K562 (cell line): Measurements from ENCODE around the gene ETS2. TPM values are rescaled to one million over a fixed set of nuclear protein-coding genes. Genes with fewer than 3 reads are reported as not detected.
A peak's percentile ranks its signal among the peaks of the same experiment; 100 is the strongest.

ENCODE experiments used
- ATF1 ChIP-seq, 2 experiments: fragments of 450-650 bp in 1 of 2; IDR thresholded peaks; 2 replicates each; pipeline ENCODE4 v1.6.1; 2016; ENCODE audit warnings: missing compliant biosample characterization in 1 of 2, missing genetic modification characterization in 1 of 2
- CBFA2T3 ChIP-seq: fragments of 450-650 bp; IDR thresholded peaks from 2 replicates; pipeline ENCODE4 v1.6.1; 2017
- CREBBP ChIP-seq: IDR thresholded peaks from one replicate; pipeline ENCODE4 v1.6.1; 2012; ENCODE audit warnings: low read depth, mild to moderate bottlenecking, control low read depth, inconsistent platforms, low read length
- FIP1L1 ChIP-seq: fragments of 200-400 bp; formaldehyde crosslinking; IDR thresholded peaks from 2 replicates; pipeline ENCODE4 v1.6.1; 2018; ENCODE audit warnings: mild to moderate bottlenecking, low read depth, low read length; ENCODE audit not compliant: poor library complexity, severe bottlenecking
- MTA2 ChIP-seq: fragments of 450-650 bp; IDR thresholded peaks from 2 replicates; pipeline ENCODE4 v1.6.1; 2016; ENCODE audit warnings: low read depth
- MXI1 ChIP-seq: IDR thresholded peaks from 2 replicates; pipeline ENCODE4 v1.6.1; 2011; ENCODE audit warnings: low read depth, mild to moderate bottlenecking, improper control_type of control experiment, low read length
- POLR2H ChIP-seq: IDR thresholded peaks from 2 replicates; pipeline ENCODE4 v1.6.1; 2016; ENCODE audit warnings: missing genetic modification characterization, low read depth, mild to moderate bottlenecking, control low read depth, missing compliant biosample characterization, moderate library complexity
- SMARCA4 ChIP-seq: fragments of 450-650 bp; IDR thresholded peaks from 2 replicates; pipeline ENCODE4 v1.6.1; 2016
- SRF ChIP-seq, 2 experiments: fragments of 250-450, 450-650 bp in 1 of 2; sonication (Bioruptor Pico) in 1 of 2; sonication (generic) in 1 of 2; formaldehyde crosslinking; IDR thresholded peaks; 2 replicates each; pipeline versions ENCODE4 v1.5.0 to v1.5.1; 2020 to 2022; ENCODE audit warnings: mild to moderate bottlenecking in 1 of 2, missing genetic modification reagents in 1 of 2
- TSC22D4 ChIP-seq: fragments of 450-650 bp; IDR thresholded peaks from 2 replicates; pipeline ENCODE4 v1.6.1; 2016; ENCODE audit warnings: missing genetic modification characterization, missing biosample characterization, control low read depth
- ZFP36 ChIP-seq: fragments of 150-350 bp; IDR thresholded peaks from 2 replicates; pipeline ENCODE4 v1.6.1; 2018; ENCODE audit warnings: low read length, low read depth; ENCODE audit not compliant: partially characterized antibody
- ZNF12 ChIP-seq: sonication (generic); formaldehyde crosslinking; IDR thresholded peaks from 2 replicates; pipeline ENCODE4 v1.4.0; 2020; ENCODE audit warnings: mild to moderate bottlenecking, missing genetic modification reagents
- ZNF707 ChIP-seq: fragments of 250-450 bp; sonication (Bioruptor Pico); conservative IDR thresholded peaks from 2 replicates; pipeline ENCODE4 v1.8.0; 2022; ENCODE audit warnings: inconsistent platforms, mild to moderate bottlenecking, moderate library complexity
- ZSCAN32 ChIP-seq: fragments of 450-650 bp; formaldehyde crosslinking; IDR thresholded peaks from 2 replicates; pipeline ENCODE4 v1.4.0; 2020; ENCODE audit warnings: mild to moderate bottlenecking, moderate library complexity
- polyA plus RNA-seq, 8 experiments: library from polyadenylated mRNA; depleted of rRNA in 4 of 8; stranded (reverse) in 5 of 8; unstranded in 3 of 8; fragments of >200 nt; fragmentation: Nextera tagmentation in 2 of 8; fragmentation: Illumina TruSeq in 1 of 8; extraction: Ambion mirVana in 2 of 8; extraction: Trizol in 1 of 8; gene quantifications; 2 replicates each; pipeline versions ENCODE4 v1.2.1 to v1.2.3, GENCODE V29; 2011 to 2014; ENCODE audit warnings: inconsistent platforms in 1 of 8, missing spikeins in 1 of 8
- total RNA-seq, 7 experiments: library from RNA; depleted of rRNA in 6 of 7; stranded (reverse); fragments of >200 nt in 6 of 7; fragmentation: Illumina TruSeq in 2 of 7; extraction: Trizol in 2 of 7; gene quantifications; 2 replicates each; pipeline versions ENCODE4 v1.2.1 to v1.2.3, GENCODE V29; 2011 to 2021; ENCODE audit warnings: low replicate concordance in 1 of 7
- TF ChIP-seq, protein P1 (sequence below), 2 experiments: fragments of 450-650 bp in 1 of 2; sonication (generic) in 1 of 2; formaldehyde crosslinking in 1 of 2; IDR thresholded peaks; 2 replicates each; pipeline versions ENCODE4 v1.7.1 to v1.9.0; 2016 to 2022; ENCODE audit warnings: inconsistent platforms in 1 of 2, mild to moderate bottlenecking in 1 of 2, missing genetic modification reagents in 1 of 2
- TF ChIP-seq, protein P2 (sequence below): sonication (generic); formaldehyde crosslinking; IDR thresholded peaks from 2 replicates; pipeline ENCODE4 v1.8.0; 2022; ENCODE audit warnings: mild to moderate bottlenecking, missing genetic modification reagents
- TF ChIP-seq, protein P3 (sequence below): fragments of 250-450 bp; sonication (Bioruptor Pico); IDR thresholded peaks from 2 replicates; pipeline ENCODE4 v1.5.1; 2021; ENCODE audit warnings: mild to moderate bottlenecking

The ETS2 gene
- total and polyA plus RNA-seq, 9 of the 15 experiments (the other 6 are each of a cell fraction or from before 2014, with no cell fraction given) = 1.7 to 24.4 (median 12.2) TPM

DNA sequence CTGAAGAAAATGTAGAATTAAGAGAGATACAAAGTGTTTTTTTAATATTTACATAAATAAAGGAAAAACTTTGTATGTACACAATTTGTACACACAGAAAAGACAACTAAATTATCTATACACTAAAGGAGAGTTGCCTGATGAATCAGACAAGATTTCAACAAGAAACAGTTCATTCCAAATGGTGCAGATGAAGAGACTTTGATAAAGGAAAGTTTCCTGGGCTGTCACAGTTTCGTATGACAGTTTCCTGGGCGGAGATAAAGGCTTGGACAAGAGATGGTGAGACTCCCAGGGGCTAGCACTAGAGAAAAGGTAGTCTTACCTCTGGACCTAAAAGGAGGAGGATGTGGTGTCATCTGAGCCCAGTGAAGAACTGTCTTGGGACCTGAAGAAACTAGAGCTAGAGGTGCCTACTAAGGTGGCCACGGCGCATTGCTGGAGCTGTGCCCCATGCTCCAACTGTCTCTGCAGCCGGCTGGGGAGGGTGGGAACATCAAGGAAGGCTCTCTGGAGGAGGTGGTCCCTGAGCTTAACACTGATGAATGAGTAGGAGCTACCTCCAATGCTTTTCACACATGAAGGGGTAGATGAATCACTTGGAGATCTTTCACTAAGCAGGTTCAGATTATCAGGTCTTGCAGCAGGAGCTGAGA, 32.2 kb downstream of the ETS2 start (continued):
- TF ChIP-seq, protein P1, sequence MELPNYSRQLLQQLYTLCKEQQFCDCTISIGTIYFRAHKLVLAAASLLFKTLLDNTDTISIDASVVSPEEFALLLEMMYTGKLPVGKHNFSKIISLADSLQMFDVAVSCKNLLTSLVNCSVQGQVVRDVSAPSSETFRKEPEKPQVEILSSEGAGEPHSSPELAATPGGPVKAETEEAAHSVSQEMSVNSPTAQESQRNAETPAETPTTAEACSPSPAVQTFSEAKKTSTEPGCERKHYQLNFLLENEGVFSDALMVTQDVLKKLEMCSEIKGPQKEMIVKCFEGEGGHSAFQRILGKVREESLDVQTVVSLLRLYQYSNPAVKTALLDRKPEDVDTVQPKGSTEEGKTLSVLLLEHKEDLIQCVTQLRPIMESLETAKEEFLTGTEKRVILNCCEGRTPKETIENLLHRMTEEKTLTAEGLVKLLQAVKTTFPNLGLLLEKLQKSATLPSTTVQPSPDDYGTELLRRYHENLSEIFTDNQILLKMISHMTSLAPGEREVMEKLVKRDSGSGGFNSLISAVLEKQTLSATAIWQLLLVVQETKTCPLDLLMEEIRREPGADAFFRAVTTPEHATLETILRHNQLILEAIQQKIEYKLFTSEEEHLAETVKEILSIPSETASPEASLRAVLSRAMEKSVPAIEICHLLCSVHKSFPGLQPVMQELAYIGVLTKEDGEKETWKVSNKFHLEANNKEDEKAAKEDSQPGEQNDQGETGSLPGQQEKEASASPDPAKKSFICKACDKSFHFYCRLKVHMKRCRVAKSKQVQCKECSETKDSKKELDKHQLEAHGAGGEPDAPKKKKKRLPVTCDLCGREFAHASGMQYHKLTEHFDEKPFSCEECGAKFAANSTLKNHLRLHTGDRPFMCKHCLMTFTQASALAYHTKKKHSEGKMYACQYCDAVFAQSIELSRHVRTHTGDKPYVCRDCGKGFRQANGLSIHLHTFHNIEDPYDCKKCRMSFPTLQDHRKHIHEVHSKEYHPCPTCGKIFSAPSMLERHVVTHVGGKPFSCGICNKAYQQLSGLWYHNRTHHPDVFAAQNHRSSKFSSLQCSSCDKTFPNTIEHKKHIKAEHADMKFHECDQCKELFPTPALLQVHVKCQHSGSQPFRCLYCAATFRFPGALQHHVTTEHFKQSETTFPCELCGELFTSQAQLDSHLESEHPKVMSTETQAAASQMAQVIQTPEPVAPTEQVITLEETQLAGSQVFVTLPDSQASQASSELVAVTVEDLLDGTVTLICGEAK (IDR thresholded peaks at IDR 0.05) = peak; percentile 61; the same call in 1 of the 2 replicates
- TF ChIP-seq, protein P1 (CRISPR knock-in tag; IDR thresholded peaks at IDR 0.05) = no peak
- TF ChIP-seq SMARCA4 (peak; percentile 57; the same call in 1 of the 2 replicates), ZNF707 (CRISPR knock-in tag) (no peak), MXI1 (no peak), TSC22D4 (no peak), ATF1 (CRISPR knock-in tag; IDR thresholded peaks at IDR 0.05) (no peak), ATF1 (tag; IDR thresholded peaks at IDR 0.05) (peak; percentile 43; the same call in 1 of the 2 replicates), POLR2H (tag) (no peak), FIP1L1 (no peak), SRF (CRISPR knock-in tag; IDR thresholded peaks at IDR 0.05) (no peak), ZNF12 (CRISPR knock-in tag) (no peak), CREBBP (no peak), ZFP36 (peak; percentile 85), ZSCAN32 (no peak), MTA2 (no peak), CBFA2T3 (peak; percentile 22; the same call in 1 of the 2 replicates)
- TF ChIP-seq, protein P2, sequence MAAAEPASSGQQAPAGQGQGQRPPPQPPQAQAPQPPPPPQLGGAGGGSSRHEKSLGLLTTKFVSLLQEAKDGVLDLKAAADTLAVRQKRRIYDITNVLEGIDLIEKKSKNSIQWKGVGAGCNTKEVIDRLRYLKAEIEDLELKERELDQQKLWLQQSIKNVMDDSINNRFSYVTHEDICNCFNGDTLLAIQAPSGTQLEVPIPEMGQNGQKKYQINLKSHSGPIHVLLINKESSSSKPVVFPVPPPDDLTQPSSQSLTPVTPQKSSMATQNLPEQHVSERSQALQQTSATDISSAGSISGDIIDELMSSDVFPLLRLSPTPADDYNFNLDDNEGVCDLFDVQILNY (CRISPR knock-in tag) = no peak
- TF ChIP-seq, protein P3, sequence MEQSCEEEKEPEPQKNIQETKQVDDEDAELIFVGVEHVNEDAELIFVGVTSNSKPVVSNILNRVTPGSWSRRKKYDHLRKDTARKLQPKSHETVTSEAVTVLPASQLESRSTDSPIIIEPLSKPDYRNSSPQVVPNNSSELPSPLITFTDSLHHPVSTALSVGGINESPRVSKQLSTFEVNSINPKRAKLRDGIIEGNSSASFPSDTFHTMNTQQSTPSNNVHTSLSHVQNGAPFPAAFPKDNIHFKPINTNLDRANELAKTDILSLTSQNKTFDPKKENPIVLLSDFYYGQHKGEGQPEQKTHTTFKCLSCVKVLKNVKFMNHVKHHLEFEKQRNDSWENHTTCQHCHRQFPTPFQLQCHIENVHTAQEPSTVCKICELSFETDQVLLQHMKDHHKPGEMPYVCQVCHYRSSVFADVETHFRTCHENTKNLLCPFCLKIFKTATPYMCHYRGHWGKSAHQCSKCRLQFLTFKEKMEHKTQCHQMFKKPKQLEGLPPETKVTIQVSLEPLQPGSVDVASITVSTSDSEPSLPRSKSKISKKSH (CRISPR knock-in tag) = no peak
